Gastrocnemius medialis (tissue), 4 donors: ENCODE results near the gene CCDC81. TPM values are rescaled to one million over a fixed set of nuclear protein-coding genes. Genes with fewer than 3 reads are reported as not detected.
A peak's percentile ranks its signal among the peaks of the same experiment; 100 is the strongest.

ENCODE experiments used
- ATAC-seq, 2 donors: fragments of 150-250 bp; one replicate each; pipeline ENCODE4 v1.9.1; 2016
- DNase-seq, 2 donors: peaks; one replicate each; pipeline ENCODE4 v3.0.0-alpha.2; 2019
- H3K27ac ChIP-seq, 4 donors: fragments of 200-600 bp; sonication (generic); 1 replicate in 1 of 4; 2 replicates in 3 of 4; pipeline ENCODE4 v1.5.1; 2016 to 2018; ENCODE audit warnings: mild to moderate bottlenecking in 2 of 4, moderate library complexity in 1 of 4
- H3K27me3 ChIP-seq, 3 donors: fragments of 200-600 bp; sonication (generic) in 2 of 3; 1 replicate in 1 of 3; 2 replicates in 2 of 3; pipeline versions ENCODE4 v1.5.1 to v1.6.0; 2016 to 2019; ENCODE audit warnings: mild to moderate bottlenecking in 1 of 3, moderate library complexity in 1 of 3
- H3K36me3 ChIP-seq, 2 donors: fragments of 200-600 bp; sonication (generic) in 1 of 2; one replicate each; pipeline ENCODE4 v1.5.1; 2017 to 2018
- H3K4me1 ChIP-seq, 2 donors: fragments of 200-600 bp; sonication (generic) in 1 of 2; one replicate each; pipeline ENCODE4 v1.5.1; 2016 to 2017; ENCODE audit warnings: mild to moderate bottlenecking in 2 of 2
- H3K4me3 ChIP-seq, 4 donors: fragments of 200-600 bp; sonication (generic) in 3 of 4; 1 replicate in 1 of 4; 2 replicates in 3 of 4; pipeline ENCODE4 v1.5.1; 2016 to 2019; ENCODE audit warnings: mild to moderate bottlenecking in 2 of 4
- H3K9me3 ChIP-seq, 3 donors: fragments of 200-600 bp; sonication (generic) in 2 of 3; 1 replicate in 1 of 3; 2 replicates in 2 of 3; pipeline ENCODE4 v1.5.1; 2016 to 2019
- CTCF ChIP-seq, 5 experiments: fragments of 450-650 bp in 3 of 5; fragments of 200-600 bp in 2 of 5; sonication (generic) in 2 of 5; IDR thresholded peaks in 4 of 5; conservative IDR thresholded peaks in 1 of 5; 1 replicate in 4 of 5; 2 replicates in 1 of 5; pipeline ENCODE4 v1.5.1; 2016 to 2019; ENCODE audit warnings: antibody characterized with exemption in 5 of 5, mild to moderate bottlenecking in 3 of 5, moderate library complexity in 3 of 5
- POLR2A ChIP-seq, 2 donors: fragments of 450-650 bp; IDR thresholded peaks; one replicate each; pipeline ENCODE4 v1.6.1; 2017; ENCODE audit warnings: antibody characterized with exemption in 2 of 2, mild to moderate bottlenecking in 2 of 2, moderate library complexity in 2 of 2
- in situ Hi-C, 4 donors: fragments of 200-750 bp; cut with MboI; loops; one replicate each; pipeline versions ENCODE4 v1.15.0 to v1.8.0; 2017; ENCODE audit warnings: low sequenced_read_pairs in 4 of 4
- intact Hi-C: fragments of 100-400 bp; cut with DNase I; formaldehyde crosslinking; loops from one replicate; pipeline ENCODE4 v1.15.1; 2023; ENCODE audit warnings: low total_unique reads
- total RNA-seq, 4 donors: library from RNA; depleted of rRNA; stranded (reverse); fragments of >200 nt; gene quantifications; one replicate each; pipeline versions ENCODE4 v1.1.0 to v1.2.3, GENCODE V29; 2016

The CCDC81 gene
- total RNA-seq, 4 donors from 2014 or later = 0.22 TPM; not detected in 3

- Histone ChIP-seq H3K4me1 (peaks cover 18 to 22% of the 10 kb centered on the region in 2 donors), H3K27ac (no peak overlapping the region), H3K27me3 (no peaks in the 10 kb centered on the region), H3K36me3 (no peaks in the 10 kb centered on the region), H3K4me3 (no peak overlapping the region), H3K9me3 (no peaks in the 10 kb centered on the region)
- DNase-seq (no peak), ATAC-seq (no peak)
- no peak for TF ChIP-seq CTCF (IDR thresholded peaks at IDR 0.05 in 4 of 5, conservative IDR thresholded peaks at IDR 0.05 in 1 of 5)
- TF ChIP-seq POLR2A (IDR thresholded peaks at IDR 0.05) = no peak
- in situ Hi-C loops (no loop called here), intact Hi-C loops (no loop called here)
These were observed 88.4 kb downstream of the CCDC81 start for GRCh38 chr11:86463120-86463519.

GRCh38 chr11:86463955-86464354, 89.3 kb downstream of the CCDC81 start:
- TF ChIP-seq POLR2A (IDR thresholded peaks at IDR 0.05) (no peak), CTCF (IDR thresholded peaks at IDR 0.05 in 4 of 5, conservative IDR thresholded peaks at IDR 0.05 in 1 of 5) (no peak)
- intact Hi-C loops = no loop called here
- in situ Hi-C loops = no loop called here
- no peaks in the 10 kb centered on the region for H3K36me3 ChIP-seq
- peak overlapping the region in 1 of 4 donors; percentile 5 for H3K27ac ChIP-seq
- no peak for ATAC-seq
- no peak overlapping the region for H3K4me3 ChIP-seq
- no peak for DNase-seq
- peaks cover 18 to 22% of the 10 kb centered on the region in 2 donors for H3K4me1 ChIP-seq
- no peaks in the 10 kb centered on the region for H3K9me3 ChIP-seq
- H3K27me3 ChIP-seq = no peaks in the 10 kb centered on the region

- intact Hi-C loops = no loop called here
These were observed 90.0 kb downstream of the CCDC81 start for GRCh38 chr11:86464509-86465221.

GRCh38 chr11:86468169-86468568, 93.5 kb downstream of the CCDC81 start:
- H3K4me3 ChIP-seq = no peak overlapping the region
- in situ Hi-C loops = no loop called here
- H3K36me3 ChIP-seq = no peaks in the 10 kb centered on the region
- no peak overlapping the region for H3K27ac ChIP-seq
- peaks cover 7 to 15% of the 10 kb centered on the region in 2 donors for H3K4me1 ChIP-seq
- no peak for ATAC-seq
- DNase-seq = no peak
- intact Hi-C loops = no loop called here
- no peaks in the 10 kb centered on the region for H3K9me3 ChIP-seq
- no peaks in the 10 kb centered on the region for H3K27me3 ChIP-seq
- no peak for TF ChIP-seq CTCF (IDR thresholded peaks at IDR 0.05 in 4 of 5, conservative IDR thresholded peaks at IDR 0.05 in 1 of 5)
- TF ChIP-seq POLR2A (IDR thresholded peaks at IDR 0.05) = no peak

More at GRCh38 chr11:86464509-86465221, 90.0 kb downstream of the CCDC81 start:
- no peak for ATAC-seq
- Histone ChIP-seq H3K4me1 (peaks cover 17 to 21% of the 10 kb centered on the region in 2 donors), H3K27me3 (no peaks in the 10 kb centered on the region), H3K27ac (no peak overlapping the region), H3K9me3 (no peaks in the 10 kb centered on the region), H3K4me3 (no peak overlapping the region), H3K36me3 (no peaks in the 10 kb centered on the region)
- TF ChIP-seq POLR2A (IDR thresholded peaks at IDR 0.05) = no peak
- no peak for TF ChIP-seq CTCF (IDR thresholded peaks at IDR 0.05 in 4 of 5, conservative IDR thresholded peaks at IDR 0.05 in 1 of 5)
- in situ Hi-C loops = no loop called here
- no peak for DNase-seq
